NCI-H748 (cell line): ENCODE results near the gene EPO.
"Not testable (repeated sequence)": the region's sequence is repeated elsewhere in the genome, so short reads cannot be mapped to it uniquely, and the experiment has no call there.

Source experiments
- DNase-seq: peaks from one replicate; lab custom pipeline; 2025; ENCODE audit not compliant: unreplicated experiment; lab: John Stamatoyannopoulos, UW

The EPO gene

GRCh38 chr7:100701089-100701488 lies 19.2 kb upstream of the EPO start:
- not testable (repeated sequence) for DNase-seq

GRCh38 chr7:100705320-100705752 lies 14.9 kb upstream of the EPO start:
- DNase-seq: peak; percentile 82

GRCh38 chr7:100705753-100706671 lies 14.3 kb upstream of the EPO start, which contains the start of gene POP7:
Gene POP7 (plus strand): TSS chr7:100706121. CDS start chr7:100706831, 710 bp downstream.
- peak; percentile 99 for DNase-seq

GRCh38 chr7:100706672-100707311 lies 13.5 kb upstream of the EPO start:
- DNase-seq: peak; percentile 47

- DNase-seq: no peak
These were observed 11.9 kb upstream of the EPO start for GRCh38 chr7:100708395-100708794.

- DNase-seq: no peak
These were observed 9.8 kb upstream of the EPO start for GRCh38 chr7:100710452-100710851.

- no peak for DNase-seq
These were observed 8.9 kb upstream of the EPO start for GRCh38 chr7:100711369-100711768.

- no peak for DNase-seq
These were observed 5.5 kb upstream of the EPO start for GRCh38 chr7:100714725-100715124.

- DNase-seq: not testable (repeated sequence)
These were observed 3.2 kb upstream of the EPO start for GRCh38 chr7:100717073-100717472.

- DNase-seq: no peak
These were observed 567 bp upstream of the EPO start for GRCh38 chr7:100719523-100720278.

- DNase-seq: no peak
These were observed 620 bp downstream of the EPO start for GRCh38 chr7:100720671-100721504.

GRCh38 chr7:100721505-100721812 lies 1.2 kb downstream of the EPO start:
- DNase-seq: no peak

- DNase-seq: no peak
These were observed 2.4 kb downstream of the EPO start for GRCh38 chr7:100722480-100723212.

- DNase-seq: no peak
These were observed 3.5 kb downstream of the EPO start for GRCh38 chr7:100723732-100724275.

GRCh38 chr7:100724364-100724763 lies 4.1 kb downstream of the EPO start:
- DNase-seq: not testable (repeated sequence)

GRCh38 chr7:100726996-100727761 lies 6.9 kb downstream of the EPO start:
- no peak for DNase-seq

GRCh38 chr7:100728196-100728595 lies 7.9 kb downstream of the EPO start:
- DNase-seq: no peak

- no peak for DNase-seq
These were observed 10.0 kb downstream of the EPO start for GRCh38 chr7:100730136-100730800.
